Measurements from ENCODE around the gene ISM1.

GRCh38 chr20:13312300-13312699 is 91.2 kb downstream of the ISM1 start:
- TF ChIP-seq CTCF (IDR thresholded peaks at IDR 0.05) = no peak
- no peak for TF ChIP-seq POLR2A (IDR thresholded peaks at IDR 0.05)

Measured in transverse colon (tissue), 3 donors.